Stimulated activated CD8-positive, alpha-beta memory T cell treated with anti-CD3 and anti-CD28 coated beads, Interleukin-15, amount 100 ng/mL, for 48 hours (primary cell): ENCODE measurements around the gene FADS1.

ENCODE experiments used
- DNase-seq, 2 donors: peaks; one replicate each; pipeline ENCODE4 v3.0.0-alpha.2; 2020; ENCODE audit warnings: low read depth in 2 of 2

FADS1 gene

GRCh38 chr11:61826930-61827570 lies 10.2 kb upstream of the FADS1 start:
- no peak for DNase-seq

DNA sequence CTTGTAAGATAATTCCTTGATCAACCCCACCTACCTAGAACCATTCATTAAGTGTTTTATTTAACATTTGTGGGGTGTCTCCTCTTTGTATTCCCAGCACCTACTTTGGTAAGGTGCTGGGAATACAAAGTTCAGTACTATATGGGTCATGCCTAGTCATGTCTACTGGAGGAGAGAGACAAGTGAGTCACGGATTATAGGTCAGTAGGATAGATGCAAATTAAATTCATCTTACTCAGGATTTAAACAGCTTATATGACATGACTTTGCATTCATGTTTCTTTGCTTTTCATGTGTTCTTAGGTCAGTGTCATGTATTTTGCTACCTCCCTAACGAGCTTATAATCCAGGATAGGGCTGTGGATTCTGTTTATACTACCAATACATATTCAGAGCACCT lies 3.4 kb upstream of the FADS1 start:
- no peak for DNase-seq

- no peak for DNase-seq
These were observed 834 bp upstream of the FADS1 start for GRCh38 chr11:61817471-61818202.

GRCh38 chr11:61815790-61816735 lies 740 bp downstream of the FADS1 start:
- DNase-seq = peak; percentile 53 to 56

DNA sequence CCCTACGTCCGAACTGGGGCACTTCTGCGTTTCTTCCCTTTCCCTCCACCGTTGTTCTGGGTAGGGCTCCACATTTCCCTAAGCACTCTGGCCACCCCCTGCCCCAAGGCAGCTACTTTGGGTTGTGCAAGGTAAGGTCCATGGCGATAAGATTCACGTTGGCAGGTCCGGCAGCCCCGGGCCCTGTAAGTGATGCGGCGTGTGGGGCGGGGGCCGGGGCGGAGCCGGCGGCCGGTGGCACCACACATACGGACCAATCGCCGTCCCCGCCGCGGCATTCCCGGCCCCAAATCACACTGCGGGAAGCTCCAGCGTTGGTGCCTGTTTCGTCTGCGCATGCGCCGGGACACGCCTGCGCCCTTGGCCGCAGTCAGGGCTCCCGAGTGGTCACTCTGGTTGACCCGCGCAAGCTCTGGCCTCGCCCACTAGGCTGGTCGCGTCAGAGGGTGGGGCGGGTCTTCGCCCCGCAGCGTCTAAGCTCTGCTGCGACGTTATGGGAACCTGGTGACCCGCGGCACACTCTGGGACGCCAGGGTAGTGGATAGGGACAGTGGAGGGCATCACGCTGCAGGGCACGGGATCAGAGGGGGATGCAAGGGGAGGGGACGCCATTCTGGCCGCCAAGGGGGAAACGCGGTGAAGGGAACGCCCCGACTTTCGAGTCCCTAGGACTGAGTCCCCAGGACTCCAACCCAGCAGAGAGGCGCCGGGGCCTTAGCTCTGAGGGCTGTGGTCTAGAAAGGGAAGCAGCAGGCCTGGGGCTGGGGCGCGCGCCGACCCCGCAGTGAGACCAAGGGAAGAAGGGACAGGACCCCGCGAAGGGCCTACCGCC lies 1.6 kb downstream of the FADS1 start:
- DNase-seq = peak; percentile 45 to 57

DNA sequence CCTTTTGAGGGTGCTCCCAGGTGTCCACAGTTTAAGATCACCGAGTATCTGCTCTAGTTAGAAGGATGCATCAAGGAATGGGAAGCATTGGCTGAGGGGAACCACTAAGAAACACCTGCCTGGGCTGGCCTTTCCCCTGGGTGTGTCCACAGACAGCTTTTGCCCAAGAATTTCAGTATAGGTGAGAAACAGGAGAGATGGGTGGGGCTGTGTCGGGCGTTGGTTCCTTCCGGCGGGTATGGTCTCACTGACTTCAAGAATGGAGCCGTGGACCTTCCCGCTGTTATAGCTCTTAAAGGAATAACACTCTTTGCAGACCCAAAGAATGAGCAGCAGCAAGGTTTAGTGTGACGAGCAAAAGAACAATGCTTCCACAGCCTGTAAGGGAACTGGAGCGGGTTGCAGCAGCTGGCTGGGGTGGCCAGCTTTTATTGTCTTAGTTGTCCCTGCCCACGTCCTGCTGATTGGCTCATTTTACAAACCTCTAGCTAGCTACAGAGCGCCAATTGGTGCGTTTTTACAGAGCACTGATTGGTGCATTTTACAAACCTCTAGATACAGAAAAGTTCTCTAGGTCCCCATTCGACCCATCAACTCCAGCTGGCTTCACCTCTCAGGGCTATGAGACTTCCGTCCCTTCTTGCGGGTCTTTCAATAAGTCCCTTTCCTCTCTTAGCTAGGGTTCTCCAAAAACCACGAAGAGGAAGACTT lies 2.4 kb downstream of the FADS1 start:
- no peak for DNase-seq

DNA sequence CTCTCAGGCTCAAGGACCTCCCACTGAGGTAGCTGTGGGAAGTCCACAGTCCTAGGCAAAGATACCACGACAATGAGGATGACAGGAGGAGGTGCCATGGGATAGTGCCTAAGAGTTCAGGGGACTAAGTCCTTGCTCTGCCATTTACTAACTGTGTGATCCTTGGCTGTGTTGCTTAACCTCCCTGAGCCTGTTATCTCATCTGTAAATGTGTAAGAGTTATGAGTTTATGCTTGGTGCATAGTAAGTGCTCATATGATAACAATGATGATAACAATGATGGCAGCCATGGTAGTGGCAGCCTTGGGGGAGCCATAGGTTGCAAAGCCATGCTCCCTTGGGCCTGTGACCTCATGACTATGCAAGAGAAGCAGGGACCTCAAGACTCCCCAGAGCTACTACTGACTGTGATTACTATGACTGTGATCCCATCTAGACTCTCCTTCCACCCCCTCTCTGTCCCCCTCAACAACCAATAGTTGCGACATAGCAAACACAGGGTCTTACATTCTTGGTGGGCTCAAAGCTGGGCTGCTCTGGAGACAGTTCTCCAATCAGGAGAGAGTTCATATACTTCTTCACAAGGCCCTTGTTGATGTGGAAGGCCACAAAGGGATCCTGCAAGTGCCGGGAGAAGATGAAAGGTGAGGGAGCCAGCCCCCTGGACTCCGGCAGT lies 3.9 kb downstream of the FADS1 start:
- no peak for DNase-seq

DNA sequence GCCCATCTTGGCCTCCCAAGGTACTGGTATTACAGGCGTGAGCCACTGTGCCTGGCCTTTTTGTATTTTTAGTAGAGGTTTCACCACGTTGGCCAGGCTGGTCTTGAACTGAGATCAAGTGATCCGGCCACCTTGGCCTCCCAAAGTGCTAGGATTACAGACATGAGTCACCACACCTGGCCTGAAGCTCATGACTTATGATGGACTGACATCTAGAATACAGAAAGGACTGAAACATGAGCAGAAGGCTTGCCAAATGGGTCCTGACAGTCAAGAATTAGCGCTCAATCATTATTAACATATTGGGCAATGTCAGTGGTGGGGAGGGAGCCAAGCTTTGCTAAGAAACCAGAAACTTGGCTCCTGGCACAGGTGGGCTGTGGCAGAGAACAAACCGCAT lies 5.0 kb downstream of the FADS1 start:
- no peak for DNase-seq

- DNase-seq = no peak
These were observed 6.1 kb downstream of the FADS1 start for GRCh38 chr11:61810671-61811175.

GRCh38 chr11:61806785-61807184 lies 10.0 kb downstream of the FADS1 start:
- DNase-seq = no peak

DNA sequence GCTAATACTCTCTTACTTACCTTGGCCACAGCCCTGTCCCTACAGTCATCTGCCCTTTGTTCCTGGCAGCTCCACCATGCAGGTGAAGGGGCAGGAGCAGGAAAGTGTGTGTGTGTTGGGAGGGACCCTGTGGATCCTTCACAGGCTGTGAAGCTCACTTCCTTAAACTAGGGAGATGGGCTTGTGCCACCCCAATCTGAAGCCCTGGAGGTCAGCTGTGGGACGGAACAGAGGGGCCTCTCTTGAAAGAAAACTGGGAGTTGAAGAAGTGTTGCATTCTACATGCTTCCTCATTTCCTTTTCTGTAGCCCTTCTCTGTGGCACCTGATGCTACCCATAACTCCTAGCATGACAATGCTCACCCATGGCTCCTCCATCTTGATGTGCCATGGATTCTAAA lies 11.7 kb downstream of the FADS1 start:
- no peak for DNase-seq

- no peak for DNase-seq
These were observed 12.7 kb downstream of the FADS1 start for GRCh38 chr11:61803889-61804647.

DNA sequence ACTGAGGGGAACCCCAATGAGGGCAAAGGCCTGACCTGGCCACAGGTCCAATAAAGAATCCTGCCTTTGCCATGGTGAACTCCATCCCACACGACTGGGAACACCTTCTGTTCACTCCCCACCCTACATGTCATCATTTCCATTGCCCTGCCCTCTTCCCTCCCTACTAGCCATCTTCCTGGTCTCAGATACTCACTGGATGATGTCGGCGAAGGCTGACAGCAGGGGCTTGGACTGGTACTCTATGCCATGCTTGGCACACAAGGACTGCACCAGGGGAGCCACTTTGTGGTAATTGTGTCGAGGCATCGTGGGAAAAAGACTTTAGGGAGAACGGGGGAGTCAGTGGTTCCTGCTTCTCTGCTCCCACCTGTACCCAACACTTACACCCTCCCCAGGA lies 14.2 kb downstream of the FADS1 start:
- DNase-seq = no peak

DNA sequence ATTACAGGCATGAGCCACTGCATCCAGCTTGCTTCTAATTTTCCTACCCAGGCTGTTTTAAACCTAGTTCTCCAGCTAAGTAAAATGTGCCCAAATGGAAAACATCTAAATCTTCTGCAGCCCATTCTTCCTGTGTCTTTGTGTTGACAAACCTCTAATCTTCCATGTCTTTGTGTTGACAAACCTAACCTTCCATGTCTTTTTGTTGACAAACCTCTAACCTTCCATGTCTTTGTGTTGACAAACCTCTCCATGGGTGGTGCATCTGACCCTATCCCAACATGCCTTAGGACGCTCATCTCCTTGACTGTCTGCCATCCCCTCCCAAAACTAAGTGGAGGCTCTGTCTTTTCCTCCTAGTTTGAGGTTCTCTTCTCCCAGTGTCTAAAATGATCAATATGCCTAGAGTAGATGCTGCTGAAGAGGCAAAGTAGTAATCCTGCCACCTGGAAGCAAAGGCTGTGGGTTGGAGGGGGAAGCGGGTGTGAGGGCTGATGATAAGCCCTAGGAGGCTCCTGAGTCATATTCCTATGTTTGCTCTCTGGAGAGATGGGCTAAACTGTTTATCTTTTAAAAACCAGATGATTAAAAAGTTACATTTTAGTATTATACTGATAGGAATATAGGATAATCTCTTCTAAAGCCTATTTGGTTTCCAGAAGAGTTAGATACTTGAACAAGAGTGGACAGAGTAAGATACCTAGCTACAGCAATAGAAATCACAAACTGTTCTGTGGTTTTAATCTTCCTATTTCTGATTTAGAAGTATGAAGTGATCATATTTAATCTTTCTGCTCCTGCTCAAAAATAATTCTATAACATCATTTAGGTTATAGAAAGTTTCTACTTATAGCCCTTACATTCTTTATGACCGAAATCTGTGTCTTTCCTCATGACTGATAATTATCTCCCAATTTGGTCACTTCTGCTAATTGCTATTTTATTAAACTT lies 16.2 kb downstream of the FADS1 start:
- DNase-seq = no peak

DNA sequence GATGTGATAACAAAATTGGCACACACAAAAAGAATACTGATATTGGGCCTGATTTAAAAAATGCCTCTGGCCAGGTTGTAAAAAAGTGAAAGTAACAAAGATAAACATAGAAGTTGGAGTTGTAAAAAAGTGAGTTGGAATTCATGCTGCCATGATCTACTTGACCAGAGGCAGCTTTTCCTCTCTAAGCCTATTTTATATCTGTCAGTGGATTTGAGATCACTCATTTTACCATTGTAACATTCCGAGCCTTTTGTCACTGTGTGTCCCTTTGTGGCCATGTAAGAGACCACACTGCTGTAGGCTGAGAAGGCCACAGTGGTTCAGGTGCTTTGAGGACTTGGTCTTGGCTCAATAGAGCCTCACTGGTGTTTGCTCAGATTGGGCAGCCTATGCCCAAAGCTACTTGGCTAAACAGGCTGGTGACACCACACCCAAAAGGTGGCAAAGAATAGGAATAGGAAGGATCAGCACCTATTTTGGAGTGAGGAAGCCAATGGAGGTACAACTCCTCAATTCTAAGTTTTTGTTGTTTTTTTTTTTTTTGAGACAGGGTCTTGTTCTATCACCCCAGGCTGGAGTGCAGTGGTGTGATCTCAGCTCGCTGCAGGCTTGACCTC lies 17.0 kb downstream of the FADS1 start:
- no peak for DNase-seq

DNA sequence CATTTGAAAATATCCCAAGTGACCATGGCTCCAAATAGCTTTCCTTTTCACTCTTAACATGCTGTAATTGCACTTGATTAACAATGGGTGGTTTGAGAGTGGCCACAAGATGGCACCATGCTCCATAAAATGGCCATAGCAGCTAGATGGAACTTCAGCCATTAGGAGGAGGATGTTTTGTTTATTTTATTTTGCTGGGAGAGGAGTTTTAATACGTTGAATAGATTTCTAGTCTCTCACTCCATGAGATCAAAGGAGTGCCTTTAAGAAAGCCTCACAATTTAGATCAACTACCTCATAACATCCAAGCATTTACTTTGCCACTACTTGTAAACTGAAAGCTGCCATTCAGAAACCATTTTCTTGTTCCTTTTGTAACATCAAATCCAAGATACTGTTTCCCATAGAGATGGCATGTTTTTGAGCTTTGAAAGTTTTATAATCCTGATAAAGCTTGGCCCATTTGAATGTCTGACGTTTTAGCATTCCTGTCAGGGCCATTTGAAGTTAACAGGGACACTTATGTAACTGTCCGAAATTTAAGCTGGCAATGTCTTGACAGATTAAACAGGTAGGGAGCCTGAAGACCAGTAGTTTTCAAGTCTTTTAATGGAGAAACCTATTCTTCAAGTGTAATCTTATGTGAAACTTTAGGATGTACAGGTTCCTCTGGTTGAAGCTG lies 19.4 kb downstream of the FADS1 start:
- peak in 1 of 2 donors; percentile 28 for DNase-seq

GRCh38 chr11:61795876-61796526 lies 20.8 kb downstream of the FADS1 start:
- no peak for DNase-seq
